ENCODE data around the gene LIMCH1.

The LIMCH1 gene

DNA sequence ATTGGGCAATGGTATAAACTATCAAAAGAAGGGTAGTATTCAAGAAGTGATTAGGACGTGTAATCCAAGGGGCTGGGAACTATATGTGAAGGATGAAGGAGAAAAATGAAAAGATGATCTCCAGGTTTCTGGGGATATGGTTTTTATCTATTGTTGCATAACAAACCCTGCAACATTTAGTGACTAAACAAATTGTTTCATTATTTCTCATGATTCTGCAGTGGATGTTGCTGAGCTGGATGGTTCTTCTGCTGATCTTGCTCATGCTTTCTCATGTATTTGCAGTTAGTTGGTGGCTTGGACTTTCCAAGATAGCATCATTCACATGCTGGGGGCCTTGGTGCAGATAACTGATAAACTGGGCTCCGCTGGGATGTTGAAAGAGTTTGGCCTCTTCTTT lies 181.5 kb downstream of the LIMCH1 start:
- TF ChIP-seq, protein P1, sequence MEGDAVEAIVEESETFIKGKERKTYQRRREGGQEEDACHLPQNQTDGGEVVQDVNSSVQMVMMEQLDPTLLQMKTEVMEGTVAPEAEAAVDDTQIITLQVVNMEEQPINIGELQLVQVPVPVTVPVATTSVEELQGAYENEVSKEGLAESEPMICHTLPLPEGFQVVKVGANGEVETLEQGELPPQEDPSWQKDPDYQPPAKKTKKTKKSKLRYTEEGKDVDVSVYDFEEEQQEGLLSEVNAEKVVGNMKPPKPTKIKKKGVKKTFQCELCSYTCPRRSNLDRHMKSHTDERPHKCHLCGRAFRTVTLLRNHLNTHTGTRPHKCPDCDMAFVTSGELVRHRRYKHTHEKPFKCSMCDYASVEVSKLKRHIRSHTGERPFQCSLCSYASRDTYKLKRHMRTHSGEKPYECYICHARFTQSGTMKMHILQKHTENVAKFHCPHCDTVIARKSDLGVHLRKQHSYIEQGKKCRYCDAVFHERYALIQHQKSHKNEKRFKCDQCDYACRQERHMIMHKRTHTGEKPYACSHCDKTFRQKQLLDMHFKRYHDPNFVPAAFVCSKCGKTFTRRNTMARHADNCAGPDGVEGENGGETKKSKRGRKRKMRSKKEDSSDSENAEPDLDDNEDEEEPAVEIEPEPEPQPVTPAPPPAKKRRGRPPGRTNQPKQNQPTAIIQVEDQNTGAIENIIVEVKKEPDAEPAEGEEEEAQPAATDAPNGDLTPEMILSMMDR (IDR thresholded peaks at IDR 0.05), result no peak
- DNase-seq (ENCODE audit: low spot score), result no peak

DNA sequence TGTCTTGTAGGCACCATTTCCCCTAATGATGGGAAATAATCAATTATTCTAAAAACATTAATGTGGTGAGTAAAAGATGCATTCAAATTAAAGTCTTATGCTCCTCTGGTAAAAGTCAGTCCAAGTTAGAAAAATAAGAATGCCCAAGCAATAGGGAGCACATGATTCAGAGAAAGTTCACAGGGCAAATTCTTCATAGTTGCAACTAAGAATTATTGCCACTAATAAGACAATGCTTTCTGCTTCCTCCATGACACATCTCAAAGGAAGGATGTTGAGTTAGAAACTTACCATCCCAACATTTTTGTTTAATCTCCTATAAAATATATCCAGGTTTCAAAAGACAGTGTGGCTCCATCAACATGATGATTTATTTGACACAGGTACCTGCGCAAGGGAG lies 184.2 kb downstream of the LIMCH1 start:
- DNase-seq (ENCODE audit: low spot score), result no peak

More for the DNA sequence above, 181.5 kb downstream of the LIMCH1 start:
- no peak overlapping the region for H3K27ac ChIP-seq
- no peak overlapping the region for H3K4me3 ChIP-seq

DNA sequence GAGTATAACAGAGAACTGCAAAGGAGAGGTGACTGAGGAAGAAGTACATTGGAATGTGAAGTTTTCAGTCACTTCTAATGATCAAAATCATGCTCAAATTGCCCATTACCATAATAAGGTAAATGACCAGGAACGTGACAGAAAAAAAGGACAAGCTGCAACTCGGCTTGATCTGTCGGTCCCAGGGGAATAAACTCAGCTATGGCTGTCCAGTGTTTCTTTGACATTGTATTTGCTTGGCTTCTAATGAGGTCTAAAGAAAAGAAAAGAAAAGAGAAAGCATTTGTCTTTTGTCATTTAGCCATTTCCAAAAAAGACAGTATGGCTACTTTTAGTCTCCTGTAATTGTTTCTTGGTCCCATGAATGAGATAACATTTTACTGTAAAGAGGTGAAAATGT lies 185.3 kb downstream of the LIMCH1 start:
- no peak overlapping the region for H3K4me3 ChIP-seq
- no peak overlapping the region for H3K27ac ChIP-seq
- DNase-seq (ENCODE audit: low spot score), result no peak
- TF ChIP-seq, protein P1 (IDR thresholded peaks at IDR 0.05), result no peak

More for the DNA sequence above, 184.2 kb downstream of the LIMCH1 start:
- Histone ChIP-seq H3K4me3 (no peak overlapping the region), H3K27ac (no peak overlapping the region)
- TF ChIP-seq, protein P1 (IDR thresholded peaks at IDR 0.05), result no peak

DNA sequence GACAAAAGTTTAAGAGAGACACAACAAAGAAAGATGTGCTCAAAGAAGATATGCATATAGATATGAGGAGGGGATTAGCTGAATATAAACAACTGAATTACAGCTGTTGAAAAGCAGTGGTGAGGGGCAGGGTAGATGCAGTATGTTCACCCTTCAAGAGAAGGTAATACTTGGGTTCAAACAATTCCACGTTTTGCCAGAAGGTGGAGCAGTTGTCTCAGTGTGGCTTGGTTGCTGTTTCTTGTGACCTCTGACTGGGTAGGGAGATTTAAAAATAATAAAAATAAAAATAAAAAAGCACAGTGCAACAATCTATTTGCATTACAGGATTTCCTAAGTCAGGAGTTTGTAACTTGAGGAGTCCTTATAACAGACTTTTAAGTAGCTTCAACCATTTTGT lies 187.3 kb downstream of the LIMCH1 start:
- TF ChIP-seq, protein P1 (IDR thresholded peaks at IDR 0.05), result no peak
- no peak overlapping the region for H3K4me3 ChIP-seq
- H3K27ac ChIP-seq, result no peak overlapping the region
- DNase-seq (ENCODE audit: low spot score), result no peak

DNA sequence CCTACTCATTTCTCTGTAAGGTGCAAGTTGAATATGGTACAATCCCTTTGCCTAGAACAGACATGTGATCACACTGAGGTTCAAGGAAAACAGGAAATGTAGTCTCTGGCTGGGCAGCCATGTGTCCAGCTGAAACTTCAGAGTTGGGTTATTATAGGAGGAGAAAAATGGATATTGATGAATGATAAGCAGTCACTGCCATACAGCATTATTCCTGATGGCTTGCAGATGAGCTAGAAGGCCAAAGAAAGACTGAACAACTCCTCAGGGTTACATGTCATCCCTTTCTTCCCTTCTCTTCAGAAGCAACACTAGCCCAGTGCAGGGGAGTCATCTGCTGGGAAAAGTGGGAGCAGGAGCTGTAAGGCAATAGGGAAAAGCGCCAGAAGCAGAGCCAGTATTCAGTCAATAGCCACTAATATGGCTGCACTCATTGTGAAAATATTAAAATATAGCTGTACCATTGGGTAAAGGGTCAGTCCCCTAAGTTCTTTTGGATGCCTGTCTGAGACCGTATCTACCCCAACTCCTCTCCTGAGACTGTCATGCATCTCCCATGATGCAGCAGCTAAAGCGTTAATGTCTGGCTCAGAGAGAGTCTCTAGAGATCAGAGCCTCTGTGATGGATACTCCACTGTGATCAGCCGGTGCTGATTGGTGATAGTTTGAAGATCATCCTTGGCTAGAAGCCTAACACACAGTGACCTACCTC lies 190.1 kb downstream of the LIMCH1 start:
- TF ChIP-seq, protein P1 (IDR thresholded peaks at IDR 0.05), result no peak
- DNase-seq (ENCODE audit: low spot score), result no peak
- no peak overlapping the region for H3K27ac ChIP-seq

DNA sequence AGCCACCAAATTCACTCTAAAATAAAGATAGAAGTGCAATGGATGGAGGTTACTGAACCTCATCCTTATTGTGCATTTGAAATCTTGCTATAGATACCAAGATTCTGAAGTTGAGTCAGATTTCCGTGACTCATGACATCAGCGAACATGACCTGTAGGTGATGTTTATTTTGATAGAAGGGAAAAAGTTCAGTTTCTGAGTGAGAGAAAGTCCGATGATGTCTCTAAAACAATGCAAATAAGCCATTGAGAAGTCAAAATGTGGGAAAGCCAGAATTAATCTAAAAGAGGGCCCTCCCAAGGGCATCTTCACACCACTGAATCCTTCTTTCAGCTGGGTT lies 190.6 kb downstream of the LIMCH1 start:
- H3K27ac ChIP-seq, result no peak overlapping the region
- TF ChIP-seq, protein P1 (IDR thresholded peaks at IDR 0.05), result no peak
- H3K4me3 ChIP-seq, result no peak overlapping the region
- DNase-seq (ENCODE audit: low spot score), result no peak

More for the DNA sequence above, 190.1 kb downstream of the LIMCH1 start:
- H3K4me3 ChIP-seq, result no peak overlapping the region

DNA sequence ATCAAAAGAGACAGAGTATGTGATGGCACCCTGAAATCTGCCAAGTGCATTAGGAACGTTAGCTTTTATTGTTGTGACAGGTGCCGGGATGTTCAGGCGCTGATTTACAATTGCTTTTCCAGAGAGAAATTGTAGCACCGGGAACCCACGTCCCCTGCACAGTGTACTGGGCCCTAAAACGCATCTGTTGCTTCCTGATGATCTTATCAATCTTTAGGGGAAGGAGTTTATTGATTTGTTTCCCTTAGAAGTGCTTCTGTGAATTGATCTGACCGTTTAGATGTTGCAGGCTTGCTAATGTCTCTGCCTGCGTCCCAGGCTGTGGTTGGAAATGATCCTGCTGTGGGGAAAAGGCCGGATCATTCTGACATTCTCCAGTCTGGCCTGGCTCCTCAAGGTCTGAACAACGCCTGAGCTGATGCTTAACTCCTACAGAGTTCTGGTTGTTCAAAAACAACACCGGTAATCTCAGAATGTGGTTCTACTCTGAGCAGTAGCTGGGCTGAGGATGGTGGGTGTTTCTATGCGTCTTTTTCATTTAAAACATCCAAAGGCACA lies 193.7 kb downstream of the LIMCH1 start:
- Histone ChIP-seq H3K4me3 (no peak overlapping the region), H3K27ac (no peak overlapping the region)
- TF ChIP-seq, protein P1 (IDR thresholded peaks at IDR 0.05), result no peak
- no peak for DNase-seq (ENCODE audit: low spot score)
